A549 (cell line): ENCODE data around the gene PKP1. TPM values are rescaled to one million over a fixed set of nuclear protein-coding genes. Genes with fewer than 3 reads are reported as not detected.
A peak's percentile ranks its signal among the peaks of the same experiment; 100 is the strongest.

ENCODE experiments used
- ATAC-seq, 2 experiments: fragments of 200-7000 bp in 1 of 2; fragments of >200 bp in 1 of 2; cut with Nextera tagmentation in 1 of 2; cut with Tn5 transposase in 1 of 2; 3 replicates each; pipeline versions ENCODE4 v1.8.0 to v1.9.1; 2018 to 2020; ENCODE audit warnings: mild to moderate bottlenecking in 1 of 2, moderate library complexity in 1 of 2
- CTCF ChIA-PET: fragments of 300-600 bp; sonication (Branson Sonifier 250); formaldehyde crosslinking; extraction: SDS; loops from one replicate; lab custom pipeline; 2021; ENCODE audit warnings: antibody characterized with exemption, inconsistent platforms; lab: Yijun Ruan, JAX
- POLR2A ChIA-PET: fragments of 350-600 bp; formaldehyde crosslinking; extraction: SDS; loops from one replicate; lab custom pipeline; 2021; ENCODE audit warnings: antibody characterized with exemption, inconsistent platforms; lab: Yijun Ruan, JAX
- DNase-seq, 2 experiments: peaks; one replicate each; pipeline versions ENCODE4 v3.0.0 to v3.0.0-alpha.2; 2011 to 2016; ENCODE audit warnings: low read depth in 1 of 2, low spot score in 1 of 2
- FAIRE-seq: peaks from 2 replicates; lab custom pipeline; 2011; peaks lifted over from hg19 to GRCh38; lab: Jason Lieb, UNC
- H3K27ac ChIP-seq, 2 experiments: fragments of >200 bp; sonication (Bioruptor Twin); formaldehyde crosslinking; 3 replicates each; pipeline ENCODE4 v1.5.1; 2016 to 2017
- H3K4me1 ChIP-seq: fragments of >200 bp; sonication (Bioruptor Twin); formaldehyde crosslinking; 3 replicates; pipeline ENCODE4 v1.6.1; 2016
- H3K4me2 ChIP-seq: fragments of >200 bp; sonication (Bioruptor Twin); formaldehyde crosslinking; 3 replicates; pipeline ENCODE4 v1.6.1; 2016
- H3K4me3 ChIP-seq: fragments of >200 bp; sonication (Bioruptor Twin); formaldehyde crosslinking; 3 replicates; pipeline ENCODE4 v1.5.1; 2016
- H3K9me3 ChIP-seq: fragments of >200 bp; sonication (Bioruptor Twin); formaldehyde crosslinking; 3 replicates; pipeline ENCODE4 v1.6.1; 2016
- CBX2 ChIP-seq: fragments of 200-600 bp; sonication (generic); IDR thresholded peaks from 2 replicates; pipeline ENCODE4 v1.6.1; 2016; ENCODE audit warnings: low read depth, mild to moderate bottlenecking, borderline replicate concordance
- EHF ChIP-seq: fragments of 250-450 bp; sonication (Bioruptor Pico); IDR thresholded peaks from 2 replicates; pipeline ENCODE4 v1.5.0; 2020; ENCODE audit warnings: mild to moderate bottlenecking
- FOXS1 ChIP-seq: fragments of 250-450 bp; sonication (Bioruptor Pico); IDR thresholded peaks from 2 replicates; pipeline ENCODE4 v1.5.0; 2020; ENCODE audit warnings: mild to moderate bottlenecking, moderate library complexity
- HDAC2 ChIP-seq: fragments of 200-600 bp; sonication (generic); IDR thresholded peaks from 2 replicates; pipeline ENCODE4 v1.6.1; 2016
- HOXA7 ChIP-seq: fragments of 250-450 bp; sonication (Bioruptor Pico); IDR thresholded peaks from 2 replicates; pipeline ENCODE4 v1.5.0; 2020; ENCODE audit warnings: mild to moderate bottlenecking, moderate library complexity
- HOXB13 ChIP-seq: fragments of 250-450 bp; sonication (Bioruptor Pico); IDR thresholded peaks from 2 replicates; pipeline ENCODE4 v1.5.0; 2020; ENCODE audit warnings: low read depth, mild to moderate bottlenecking, moderate library complexity
- HOXB5 ChIP-seq: fragments of 250-450 bp; sonication (Bioruptor Pico); IDR thresholded peaks from 2 replicates; pipeline ENCODE4 v1.5.0; 2020; ENCODE audit warnings: mild to moderate bottlenecking, moderate library complexity
- JUN ChIP-seq, 2 experiments: fragments of >200 bp; sonication (Bioruptor Twin); formaldehyde crosslinking; IDR thresholded peaks; 2 replicates in 1 of 2; 3 replicates in 1 of 2; pipeline ENCODE4 v1.6.1; 2016 to 2017
- MAZ ChIP-seq: fragments of 150-350 bp; IDR thresholded peaks from 2 replicates; pipeline ENCODE4 v1.6.1; 2014; ENCODE audit warnings: antibody characterized with exemption, low read depth, low read length, borderline replicate concordance
- MYC ChIP-seq: IDR thresholded peaks from 2 replicates; pipeline ENCODE4 v1.6.1; 2012; ENCODE audit warnings: mild to moderate bottlenecking, inconsistent platforms, low read length, improper control_type of control experiment, borderline replicate concordance
- NFE2L2 ChIP-seq: fragments of 150-350 bp; conservative IDR thresholded peaks from 2 replicates; pipeline ENCODE4 v1.6.1; 2014; ENCODE audit warnings: low read length
- NR3C1 ChIP-seq: fragments of >200 bp; sonication (Bioruptor Twin); formaldehyde crosslinking; IDR thresholded peaks from 3 replicates; pipeline ENCODE4 v1.6.1; 2017
- PHF8 ChIP-seq: fragments of 200-600 bp; sonication (generic); IDR thresholded peaks from 2 replicates; pipeline ENCODE4 v1.6.1; 2016; ENCODE audit warnings: low read depth, mild to moderate bottlenecking, antibody characterized with exemption, moderate library complexity, borderline replicate concordance
- POLR2AphosphoS2 ChIP-seq: conservative IDR thresholded peaks from 2 replicates; pipeline ENCODE4 v1.6.1; 2012; ENCODE audit warnings: low read length, improper control_type of control experiment, inconsistent platforms
- RAD21 ChIP-seq, 2 experiments: fragments of >200 bp in 1 of 2; sonication (Bioruptor Twin) in 1 of 2; formaldehyde crosslinking in 1 of 2; IDR thresholded peaks in 1 of 2; conservative IDR thresholded peaks in 1 of 2; 2 replicates in 1 of 2; 3 replicates in 1 of 2; pipeline ENCODE4 v1.6.1; 2012 to 2018; ENCODE audit warnings: inconsistent platforms in 1 of 2
- RARB ChIP-seq: fragments of 250-450 bp; sonication (Bioruptor Pico); IDR thresholded peaks from 2 replicates; pipeline ENCODE4 v1.8.0; 2021; ENCODE audit warnings: mild to moderate bottlenecking, moderate library complexity
- RNF2 ChIP-seq: fragments of 200-600 bp; sonication (generic); IDR thresholded peaks from 2 replicates; pipeline ENCODE4 v1.6.1; 2016; ENCODE audit warnings: low read depth, mild to moderate bottlenecking, antibody characterized with exemption, moderate library complexity, borderline replicate concordance
- TFCP2L1 ChIP-seq: fragments of 250-450 bp; sonication (Bioruptor Pico); IDR thresholded peaks from 2 replicates; pipeline ENCODE4 v1.5.0; 2021; ENCODE audit warnings: mild to moderate bottlenecking
- TP53 ChIP-seq: fragments of 250-450 bp; sonication (Bioruptor Pico); IDR thresholded peaks from 2 replicates; pipeline ENCODE4 v1.5.0; 2021; ENCODE audit warnings: mild to moderate bottlenecking, moderate library complexity
- ZSCAN20 ChIP-seq: fragments of 250-450 bp; sonication (Bioruptor Pico); IDR thresholded peaks from 2 replicates; pipeline ENCODE4 v1.8.0; 2022; ENCODE audit warnings: mild to moderate bottlenecking, moderate library complexity
- WGBS: methylation state at CpG from one replicate; pipeline ENCODE4 v1.1.6; 2017; ENCODE audit errors: missing lambda C conversion rate; 5-methylcytosine and 5-hydroxymethylcytosine counted together
- polyA plus RNA-seq, 4 experiments: library from polyadenylated mRNA; depleted of rRNA in 3 of 4; stranded (reverse); fragments of >200 nt; fragmentation: RNase III in 1 of 4; extraction: RNeasy Plus Mini Kit Qiagen cat#74134 plus additional on column Dnase treatment in 1 of 4; gene quantifications; 2 replicates in 3 of 4; 3 replicates in 1 of 4; pipeline ENCODE4 v1.2.3, GENCODE V29; 2011 to 2017
- TF ChIP-seq, protein P1 (sequence below): fragments of 150-350 bp; IDR thresholded peaks from 2 replicates; pipeline ENCODE4 v1.6.1; 2014; ENCODE audit warnings: low read depth, mild to moderate bottlenecking, low read length
- TF ChIP-seq, protein P2 (sequence below): fragments of 450-650 bp; IDR thresholded peaks from 2 replicates; pipeline ENCODE4 v1.6.1; 2014; ENCODE audit warnings: antibody characterized with exemption
- TF ChIP-seq, protein P3 (sequence below): fragments of >200 bp; sonication (Bioruptor Twin); formaldehyde crosslinking; IDR thresholded peaks from 2 replicates; pipeline ENCODE4 v1.6.1; 2016
- TF ChIP-seq, protein P4 (sequence below): IDR thresholded peaks from 2 replicates; pipeline ENCODE4 v1.6.1; 2012
- TF ChIP-seq, protein P5 (sequence below): IDR thresholded peaks from 2 replicates; pipeline ENCODE4 v1.6.1; 2012

PKP1 gene
- polyA plus RNA-seq, 2 of the 4 experiments (the other 2 are of a cell fraction), result not detected

DNA sequence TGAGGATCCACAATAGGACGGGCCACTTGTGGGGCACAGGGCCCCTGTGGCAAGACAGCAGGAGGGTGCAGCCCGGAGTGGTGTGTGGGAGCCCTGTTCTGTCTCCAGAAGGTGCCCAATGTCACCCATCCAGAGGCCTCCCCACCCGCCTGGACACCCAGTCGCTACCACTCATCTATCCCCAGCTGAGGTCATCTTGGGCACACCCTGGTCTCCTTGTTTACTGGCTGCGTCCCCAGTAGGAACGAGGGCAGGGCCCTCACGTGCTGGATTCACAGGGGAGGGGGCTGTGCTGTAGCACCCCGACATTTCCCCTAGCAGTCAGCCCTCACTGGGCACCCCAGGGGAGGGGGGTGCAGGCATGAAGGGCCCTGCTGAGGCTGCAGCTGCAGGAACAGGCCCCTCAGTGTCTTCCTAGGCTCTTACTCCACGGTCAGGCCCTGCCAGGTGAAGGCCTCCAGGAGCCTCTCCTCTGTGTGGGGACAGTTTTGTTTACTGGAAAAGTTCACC is 96.5 kb downstream of the PKP1 start:
- Histone ChIP-seq H3K4me3 (no peak overlapping the region), H3K27ac (no peak overlapping the region), H3K4me1 (peaks cover 19% of the 10 kb centered on the region), H3K9me3 (no peaks in the 10 kb centered on the region), H3K4me2 (no peak overlapping the region)
- DNase-seq (no peak), ATAC-seq (no peak), FAIRE-seq (no peak)
- ChIA-PET POLR2A (no interaction called here), CTCF (interaction anchor here (1.0 to 19.4 kb wide), 4 partner anchors 10 to 31 kb away, joined by 3 to 334 read pairs (median 54); partner anchors contain the start of gene LAD1)
- 86% methylated on average over 9 of the region's 9 CpGs for WGBS
- TF ChIP-seq, protein P1, sequence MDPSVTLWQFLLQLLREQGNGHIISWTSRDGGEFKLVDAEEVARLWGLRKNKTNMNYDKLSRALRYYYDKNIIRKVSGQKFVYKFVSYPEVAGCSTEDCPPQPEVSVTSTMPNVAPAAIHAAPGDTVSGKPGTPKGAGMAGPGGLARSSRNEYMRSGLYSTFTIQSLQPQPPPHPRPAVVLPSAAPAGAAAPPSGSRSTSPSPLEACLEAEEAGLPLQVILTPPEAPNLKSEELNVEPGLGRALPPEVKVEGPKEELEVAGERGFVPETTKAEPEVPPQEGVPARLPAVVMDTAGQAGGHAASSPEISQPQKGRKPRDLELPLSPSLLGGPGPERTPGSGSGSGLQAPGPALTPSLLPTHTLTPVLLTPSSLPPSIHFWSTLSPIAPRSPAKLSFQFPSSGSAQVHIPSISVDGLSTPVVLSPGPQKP, result no peak
- TF ChIP-seq, protein P2, sequence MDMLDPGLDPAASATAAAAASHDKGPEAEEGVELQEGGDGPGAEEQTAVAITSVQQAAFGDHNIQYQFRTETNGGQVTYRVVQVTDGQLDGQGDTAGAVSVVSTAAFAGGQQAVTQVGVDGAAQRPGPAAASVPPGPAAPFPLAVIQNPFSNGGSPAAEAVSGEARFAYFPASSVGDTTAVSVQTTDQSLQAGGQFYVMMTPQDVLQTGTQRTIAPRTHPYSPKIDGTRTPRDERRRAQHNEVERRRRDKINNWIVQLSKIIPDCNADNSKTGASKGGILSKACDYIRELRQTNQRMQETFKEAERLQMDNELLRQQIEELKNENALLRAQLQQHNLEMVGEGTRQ, result no peak
- TF ChIP-seq NFE2L2, result no peak
- TF ChIP-seq RARB (CRISPR knock-in tag), result no peak
- TF ChIP-seq, protein P3, sequence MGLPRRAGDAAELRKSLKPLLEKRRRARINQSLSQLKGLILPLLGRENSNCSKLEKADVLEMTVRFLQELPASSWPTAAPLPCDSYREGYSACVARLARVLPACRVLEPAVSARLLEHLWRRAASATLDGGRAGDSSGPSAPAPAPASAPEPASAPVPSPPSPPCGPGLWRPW, result no peak
- TF ChIP-seq MAZ, result no peak

DNA sequence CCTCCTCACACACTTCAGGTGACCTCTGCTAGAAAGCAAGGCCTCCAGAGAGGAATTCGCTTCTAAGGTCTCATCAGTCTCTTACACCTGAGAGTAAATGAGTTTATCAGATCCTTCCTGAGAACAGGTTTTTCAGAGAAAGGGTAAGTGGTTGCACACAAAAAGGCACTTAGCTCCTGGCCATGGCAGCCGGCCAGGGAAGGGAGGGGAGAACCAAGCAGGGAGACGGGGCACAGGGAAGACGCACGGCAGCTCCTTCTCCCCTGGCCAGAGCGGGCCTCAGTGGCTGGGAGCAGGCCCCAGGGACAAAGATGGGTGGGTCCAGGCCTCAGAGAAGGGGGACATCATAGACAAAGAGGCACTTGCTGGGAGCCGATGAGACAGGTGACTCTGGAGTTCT is 97.8 kb downstream of the PKP1 start:
- ChIA-PET POLR2A (no interaction called here), CTCF (interaction anchor here (0.7 to 19.4 kb wide), 8 partner anchors 9 to 127 kb away, joined by 3 to 334 read pairs (median 4); partner anchors contain the start of gene LAD1)
- Histone ChIP-seq H3K27ac (0 out of 6 replicates have a peak overlapping the region, but pooled peaks of 1 of the 2 experiments have one; percentile 15), H3K9me3 (no peaks in the 10 kb centered on the region), H3K4me1 (peaks cover 32% of the 10 kb centered on the region), H3K4me2 (no peak overlapping the region), H3K4me3 (no peak overlapping the region)
- TF ChIP-seq RAD21 (conservative IDR thresholded peaks at IDR 0.05 in 1 of 2, IDR thresholded peaks at IDR 0.05 in 1 of 2) (no peak), PHF8 (no peak), RNF2 (no peak), HOXA7 (CRISPR knock-in tag) (no peak), MYC (no peak), HOXB5 (CRISPR knock-in tag) (no peak), POLR2AphosphoS2 (no peak), TFCP2L1 (CRISPR knock-in tag) (no peak), HDAC2 (no peak), EHF (CRISPR knock-in tag) (no peak), ZSCAN20 (no peak), TP53 (no peak), MAZ (no peak), HOXB13 (no peak), NR3C1 (no peak), CBX2 (no peak), JUN (IDR thresholded peaks at IDR 0.05) (no peak), FOXS1 (CRISPR knock-in tag) (no peak)
- TF ChIP-seq, protein P4, sequence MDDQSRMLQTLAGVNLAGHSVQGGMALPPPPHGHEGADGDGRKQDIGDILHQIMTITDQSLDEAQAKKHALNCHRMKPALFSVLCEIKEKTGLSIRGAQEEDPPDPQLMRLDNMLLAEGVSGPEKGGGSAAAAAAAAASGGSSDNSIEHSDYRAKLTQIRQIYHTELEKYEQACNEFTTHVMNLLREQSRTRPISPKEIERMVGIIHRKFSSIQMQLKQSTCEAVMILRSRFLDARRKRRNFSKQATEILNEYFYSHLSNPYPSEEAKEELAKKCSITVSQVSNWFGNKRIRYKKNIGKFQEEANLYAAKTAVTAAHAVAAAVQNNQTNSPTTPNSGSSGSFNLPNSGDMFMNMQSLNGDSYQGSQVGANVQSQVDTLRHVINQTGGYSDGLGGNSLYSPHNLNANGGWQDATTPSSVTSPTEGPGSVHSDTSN, result no peak
- TF ChIP-seq, protein P5, sequence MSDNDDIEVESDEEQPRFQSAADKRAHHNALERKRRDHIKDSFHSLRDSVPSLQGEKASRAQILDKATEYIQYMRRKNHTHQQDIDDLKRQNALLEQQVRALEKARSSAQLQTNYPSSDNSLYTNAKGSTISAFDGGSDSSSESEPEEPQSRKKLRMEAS, result no peak
- no peak for DNase-seq
- ATAC-seq, result no peak
- FAIRE-seq, result no peak
- WGBS, result 84% methylated on average over 7 of the region's 7 CpGs

Other genes starting within 250 kb of the PKP1 start
- gene CACNA1S, start 171.1 kb upstream of the PKP1 start, polyA plus RNA-seq (2011; rRNA removed), result 0.01 and 0.03 TPM in 2 replicates
- not detected in 3 replicates for gene CACNA1S, start 171.1 kb upstream of the PKP1 start, polyA plus RNA-seq (2017; fragmentation: RNase III; extraction: RNeasy Plus Mini Kit Qiagen cat#74134 plus additional on column Dnase treatment)
- 0.07 TPM in 1 of 2 replicates, not detected in the other for gene ASCL5, start 156.3 kb upstream of the PKP1 start, polyA plus RNA-seq (2011; rRNA removed)
- 0.07 to 0.17 TPM (median 0.09 TPM) in 3 replicates for gene ASCL5, start 156.3 kb upstream of the PKP1 start, polyA plus RNA-seq (2017; fragmentation: RNase III; extraction: RNeasy Plus Mini Kit Qiagen cat#74134 plus additional on column Dnase treatment)
- gene TMEM9, start 129.0 kb upstream of the PKP1 start, polyA plus RNA-seq (2011; rRNA removed), result 97.0 and 119 TPM in 2 replicates
- 75.7 to 86.8 TPM (median 83.3 TPM) in 3 replicates for gene TMEM9, start 129.0 kb upstream of the PKP1 start, polyA plus RNA-seq (2017; fragmentation: RNase III; extraction: RNeasy Plus Mini Kit Qiagen cat#74134 plus additional on column Dnase treatment)
- 0.03 TPM in 2 replicates for gene IGFN1, start 92.7 kb upstream of the PKP1 start, polyA plus RNA-seq (2011; rRNA removed)
- 2.7 to 4.7 TPM (median 4.6 TPM) in 3 replicates for gene IGFN1, start 92.7 kb upstream of the PKP1 start, polyA plus RNA-seq (2017; fragmentation: RNase III; extraction: RNeasy Plus Mini Kit Qiagen cat#74134 plus additional on column Dnase treatment)
- gene TNNT2, start 94.2 kb downstream of the PKP1 start, polyA plus RNA-seq (2011; rRNA removed), result not detected in 2 replicates
- 0.09 to 0.10 TPM (median 0.09 TPM) in 3 replicates for gene TNNT2, start 94.2 kb downstream of the PKP1 start, polyA plus RNA-seq (2017; fragmentation: RNase III; extraction: RNeasy Plus Mini Kit Qiagen cat#74134 plus additional on column Dnase treatment)
- gene LAD1, start 115.8 kb downstream of the PKP1 start, polyA plus RNA-seq (2011; rRNA removed), result 0.19 and 0.26 TPM in 2 replicates
- gene LAD1, start 115.8 kb downstream of the PKP1 start, polyA plus RNA-seq (2017; fragmentation: RNase III; extraction: RNeasy Plus Mini Kit Qiagen cat#74134 plus additional on column Dnase treatment), result 0.67 to 1.1 TPM (median 0.87 TPM) in 3 replicates
- not detected in 2 replicates for gene TNNI1, start 138.2 kb downstream of the PKP1 start, polyA plus RNA-seq (2011; rRNA removed)
- gene TNNI1, start 138.2 kb downstream of the PKP1 start, polyA plus RNA-seq (2017; fragmentation: RNase III; extraction: RNeasy Plus Mini Kit Qiagen cat#74134 plus additional on column Dnase treatment), result not detected in 3 replicates
- gene PHLDA3, start 185.7 kb downstream of the PKP1 start, polyA plus RNA-seq (2011; rRNA removed), result 34.3 and 40.5 TPM in 2 replicates
- gene PHLDA3, start 185.7 kb downstream of the PKP1 start, polyA plus RNA-seq (2017; fragmentation: RNase III; extraction: RNeasy Plus Mini Kit Qiagen cat#74134 plus additional on column Dnase treatment), result 83.1 to 91.1 TPM (median 83.5 TPM) in 3 replicates
- 256 and 277 TPM in 2 replicates for gene CSRP1, start 223.6 kb downstream of the PKP1 start, polyA plus RNA-seq (2011; rRNA removed)
- gene CSRP1, start 223.6 kb downstream of the PKP1 start, polyA plus RNA-seq (2017; fragmentation: RNase III; extraction: RNeasy Plus Mini Kit Qiagen cat#74134 plus additional on column Dnase treatment), result 655 to 819 TPM (median 717 TPM) in 3 replicates